GM21423 (cell line): ENCODE results near the gene FAT1.
"Not testable (repeated sequence)": the region's sequence is repeated elsewhere in the genome, so short reads cannot be mapped to it uniquely, and the experiment has no call there.

ENCODE experiments used
- ATAC-seq: cut with Tn5 transposase; IDR thresholded peaks from one replicate; pipeline ENCODE4 v1.9.1; 2021; ENCODE audit warnings: mild to moderate bottlenecking, moderate library complexity; ENCODE audit not compliant: unreplicated experiment

The FAT1 gene, protein sequence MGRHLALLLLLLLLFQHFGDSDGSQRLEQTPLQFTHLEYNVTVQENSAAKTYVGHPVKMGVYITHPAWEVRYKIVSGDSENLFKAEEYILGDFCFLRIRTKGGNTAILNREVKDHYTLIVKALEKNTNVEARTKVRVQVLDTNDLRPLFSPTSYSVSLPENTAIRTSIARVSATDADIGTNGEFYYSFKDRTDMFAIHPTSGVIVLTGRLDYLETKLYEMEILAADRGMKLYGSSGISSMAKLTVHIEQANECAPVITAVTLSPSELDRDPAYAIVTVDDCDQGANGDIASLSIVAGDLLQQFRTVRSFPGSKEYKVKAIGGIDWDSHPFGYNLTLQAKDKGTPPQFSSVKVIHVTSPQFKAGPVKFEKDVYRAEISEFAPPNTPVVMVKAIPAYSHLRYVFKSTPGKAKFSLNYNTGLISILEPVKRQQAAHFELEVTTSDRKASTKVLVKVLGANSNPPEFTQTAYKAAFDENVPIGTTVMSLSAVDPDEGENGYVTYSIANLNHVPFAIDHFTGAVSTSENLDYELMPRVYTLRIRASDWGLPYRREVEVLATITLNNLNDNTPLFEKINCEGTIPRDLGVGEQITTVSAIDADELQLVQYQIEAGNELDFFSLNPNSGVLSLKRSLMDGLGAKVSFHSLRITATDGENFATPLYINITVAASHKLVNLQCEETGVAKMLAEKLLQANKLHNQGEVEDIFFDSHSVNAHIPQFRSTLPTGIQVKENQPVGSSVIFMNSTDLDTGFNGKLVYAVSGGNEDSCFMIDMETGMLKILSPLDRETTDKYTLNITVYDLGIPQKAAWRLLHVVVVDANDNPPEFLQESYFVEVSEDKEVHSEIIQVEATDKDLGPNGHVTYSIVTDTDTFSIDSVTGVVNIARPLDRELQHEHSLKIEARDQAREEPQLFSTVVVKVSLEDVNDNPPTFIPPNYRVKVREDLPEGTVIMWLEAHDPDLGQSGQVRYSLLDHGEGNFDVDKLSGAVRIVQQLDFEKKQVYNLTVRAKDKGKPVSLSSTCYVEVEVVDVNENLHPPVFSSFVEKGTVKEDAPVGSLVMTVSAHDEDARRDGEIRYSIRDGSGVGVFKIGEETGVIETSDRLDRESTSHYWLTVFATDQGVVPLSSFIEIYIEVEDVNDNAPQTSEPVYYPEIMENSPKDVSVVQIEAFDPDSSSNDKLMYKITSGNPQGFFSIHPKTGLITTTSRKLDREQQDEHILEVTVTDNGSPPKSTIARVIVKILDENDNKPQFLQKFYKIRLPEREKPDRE (N-terminal part only)

DNA sequence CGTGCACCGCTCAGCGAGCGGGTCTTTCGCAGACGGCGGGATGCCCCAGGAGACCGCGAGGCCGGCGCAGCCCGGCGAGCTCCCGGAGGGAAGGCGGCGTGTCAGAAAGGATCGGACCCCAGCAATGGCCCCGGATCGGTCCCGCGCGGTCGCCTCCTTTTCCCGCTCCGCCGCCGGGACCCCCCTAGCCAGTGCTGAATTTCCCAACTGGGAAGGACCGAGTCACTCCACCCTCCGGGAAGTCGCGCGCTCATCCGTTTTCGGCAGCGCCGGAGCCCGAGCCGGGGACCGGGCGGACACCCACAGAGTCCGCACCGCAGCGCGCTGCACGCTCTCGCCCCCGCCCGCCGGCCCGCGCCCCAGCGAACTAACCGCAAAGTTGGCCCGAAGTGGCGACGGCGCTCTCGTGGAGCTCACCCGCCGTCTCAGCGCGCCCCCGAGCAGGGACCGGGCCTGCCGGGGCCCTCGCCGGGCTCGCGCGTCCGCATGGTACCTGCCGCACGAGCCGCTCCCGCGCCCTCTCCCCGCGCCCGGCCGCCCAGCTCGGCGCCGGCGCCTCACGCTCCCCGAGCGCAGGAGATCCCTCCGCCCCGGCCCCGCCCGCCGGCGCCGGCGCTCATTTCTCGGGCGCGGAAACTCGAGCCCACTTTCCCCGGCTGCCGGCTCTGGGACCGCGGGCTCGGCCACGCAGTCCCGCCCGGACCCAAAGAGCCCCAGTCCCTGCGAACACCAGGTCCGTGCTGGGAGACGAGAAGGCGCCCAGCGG, at the start of gene FAT1:
Gene FAT1 (minus strand): TSS at position 565 of the 766 bp plus-strand sequence. CDS start 14,029 bp downstream, outside the sequence.
- ATAC-seq = no peak

DNA sequence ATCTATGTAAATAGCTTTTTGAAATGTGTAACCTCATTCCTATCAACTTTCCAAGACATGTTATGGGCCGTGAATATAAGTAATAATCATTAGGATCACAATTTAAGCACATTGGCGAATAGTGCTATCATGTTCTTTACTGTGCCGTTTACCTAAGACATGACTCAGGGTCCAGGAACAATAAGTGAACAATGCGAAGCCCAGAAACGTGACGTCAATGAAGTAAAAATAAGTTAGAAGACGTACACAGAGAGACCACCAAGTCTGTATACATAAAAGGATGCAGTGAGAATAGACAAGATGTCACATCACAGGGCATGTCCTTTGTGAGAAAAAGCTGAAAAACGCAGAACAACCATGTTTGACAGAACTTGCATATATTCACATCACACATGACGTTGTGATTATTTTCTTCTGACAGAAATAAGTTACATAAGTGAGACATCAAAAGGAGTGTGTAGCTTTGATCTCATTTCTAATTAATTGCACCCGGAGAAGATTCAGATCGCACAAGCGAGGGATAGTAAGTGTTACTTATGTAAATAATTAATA, 49.4 kb upstream of the FAT1 start:
- ATAC-seq = no peak

DNA sequence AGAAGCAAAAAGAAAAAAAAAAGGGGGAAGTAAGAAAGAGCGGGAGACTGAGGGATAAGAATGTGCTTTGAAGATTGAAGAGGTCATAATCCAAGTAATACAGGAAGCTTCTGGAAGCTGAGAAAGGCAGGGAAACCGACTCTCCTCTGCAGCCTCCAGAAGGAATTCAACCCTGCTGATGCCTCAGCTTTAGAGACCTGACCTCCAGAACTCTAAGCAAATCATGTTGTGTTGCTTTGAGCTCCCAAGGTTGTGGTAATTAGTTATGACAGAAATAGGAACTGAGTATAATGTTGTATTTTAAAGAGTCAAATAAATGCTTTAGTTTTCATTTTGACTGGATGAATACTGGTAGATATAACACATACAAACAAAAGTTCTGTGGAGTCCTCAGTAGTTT, 48.0 kb upstream of the FAT1 start:
- ATAC-seq = no peak

DNA sequence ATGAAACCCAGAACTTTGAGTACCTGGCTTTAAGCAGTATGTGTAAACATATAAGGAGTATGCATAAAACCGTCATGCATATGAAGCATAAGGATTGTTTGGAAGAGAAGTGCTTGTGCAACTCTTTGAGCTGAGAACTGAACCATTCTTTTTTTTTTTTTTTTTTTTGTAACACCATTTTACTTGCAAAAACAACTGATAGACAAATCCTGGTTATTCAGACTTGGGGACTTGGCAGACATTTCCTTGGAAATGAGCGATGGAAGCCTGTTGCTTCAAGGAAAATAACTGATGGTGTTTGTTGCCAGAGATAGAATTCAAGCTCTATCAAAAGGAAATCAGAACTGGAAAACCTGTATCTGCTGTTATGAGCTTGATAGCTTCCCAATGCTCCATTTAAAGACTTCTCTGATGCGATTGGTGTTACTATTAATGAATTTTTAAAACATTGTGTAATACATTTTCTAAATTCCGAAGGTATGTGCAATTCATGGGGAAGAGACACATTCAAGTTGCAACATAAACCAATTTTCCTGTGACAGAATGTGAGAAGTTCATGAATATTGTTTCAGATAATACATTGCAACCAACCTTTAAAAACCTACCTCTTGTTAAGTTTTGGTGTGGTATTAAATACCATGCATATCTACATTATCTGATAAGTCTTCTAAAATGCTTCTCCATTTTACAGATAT, 47.0 kb upstream of the FAT1 start:
- ATAC-seq = no peak

DNA sequence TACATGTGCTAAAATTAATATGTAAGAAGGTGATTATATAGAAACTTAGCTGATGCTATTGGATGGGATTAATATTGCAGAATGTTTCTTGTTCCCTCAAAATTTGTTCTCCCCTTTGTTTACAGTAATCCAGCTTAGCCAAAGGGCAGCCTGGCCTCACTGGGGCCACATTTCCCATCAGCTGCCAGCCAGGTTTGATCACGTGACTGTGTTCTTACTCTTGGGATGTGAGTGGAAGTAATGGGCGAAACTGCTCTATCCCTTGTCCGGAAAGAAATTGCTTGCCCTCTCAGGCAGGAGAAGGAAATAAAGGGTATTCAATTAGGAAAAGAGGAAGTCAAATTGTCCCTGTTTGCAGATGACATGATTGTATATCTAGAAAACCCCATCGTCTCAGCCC, 44.1 kb upstream of the FAT1 start:
- ATAC-seq = no peak

DNA sequence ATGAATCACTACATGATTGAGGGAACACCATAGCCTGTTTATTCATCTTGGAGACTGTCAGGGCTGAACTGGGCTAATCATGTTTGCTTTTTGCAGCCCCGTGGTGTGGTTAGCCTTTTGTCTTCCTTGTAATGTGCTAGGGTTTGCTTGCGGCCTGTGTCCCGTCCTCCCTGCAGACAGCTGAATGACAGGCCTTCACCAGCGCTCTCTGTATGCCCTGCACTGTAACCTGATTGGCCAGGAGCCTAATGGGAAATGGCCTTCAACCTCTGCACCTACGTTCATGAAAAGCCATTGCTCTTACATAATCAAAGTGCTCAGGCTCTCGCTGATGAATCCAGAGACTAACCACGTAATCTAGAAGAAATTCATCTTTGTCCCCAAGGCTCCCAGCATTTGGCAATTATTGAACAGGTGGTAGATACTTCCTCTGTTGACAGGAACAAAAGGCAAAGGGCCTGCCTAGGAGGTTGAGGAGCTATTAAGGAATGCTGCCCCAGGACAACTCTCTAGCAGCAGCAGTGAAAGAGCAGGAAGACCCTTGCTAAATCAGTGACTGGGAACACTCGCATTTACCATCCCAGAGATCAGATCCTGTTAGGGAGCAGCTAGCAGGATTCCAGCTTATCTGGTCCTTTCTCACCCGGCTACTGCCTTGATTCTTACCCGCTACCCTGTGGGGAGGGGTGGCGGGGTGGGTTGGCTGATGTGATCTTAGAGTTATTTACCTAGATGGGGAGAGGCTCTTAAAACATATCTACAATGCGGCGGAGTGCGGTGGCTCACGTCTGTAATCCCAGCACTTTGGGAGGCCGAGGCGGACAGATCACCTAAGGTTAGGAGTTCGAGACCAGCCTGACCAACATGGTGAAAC, 42.3 kb upstream of the FAT1 start:
- no peak for ATAC-seq

DNA sequence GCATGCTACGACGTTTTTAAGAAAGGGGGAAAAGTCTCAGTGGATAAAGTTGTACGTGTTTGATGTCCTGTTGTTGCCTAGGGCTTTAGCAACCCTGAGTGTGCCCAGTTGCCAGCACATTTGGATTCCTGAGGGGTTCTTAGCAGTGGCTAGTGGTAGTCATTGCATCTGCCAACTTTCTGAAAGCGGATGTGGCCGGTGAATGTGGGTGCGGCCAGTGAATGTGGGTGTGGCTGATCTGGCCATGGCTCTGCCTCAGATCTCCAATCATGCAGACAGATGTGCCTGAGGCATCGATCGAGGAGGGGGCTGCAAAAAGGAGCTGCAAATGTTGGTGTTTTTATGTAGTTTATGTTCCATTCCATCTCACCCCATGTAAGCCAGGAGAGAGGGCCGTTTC, 41.5 kb upstream of the FAT1 start:
- no peak for ATAC-seq

DNA sequence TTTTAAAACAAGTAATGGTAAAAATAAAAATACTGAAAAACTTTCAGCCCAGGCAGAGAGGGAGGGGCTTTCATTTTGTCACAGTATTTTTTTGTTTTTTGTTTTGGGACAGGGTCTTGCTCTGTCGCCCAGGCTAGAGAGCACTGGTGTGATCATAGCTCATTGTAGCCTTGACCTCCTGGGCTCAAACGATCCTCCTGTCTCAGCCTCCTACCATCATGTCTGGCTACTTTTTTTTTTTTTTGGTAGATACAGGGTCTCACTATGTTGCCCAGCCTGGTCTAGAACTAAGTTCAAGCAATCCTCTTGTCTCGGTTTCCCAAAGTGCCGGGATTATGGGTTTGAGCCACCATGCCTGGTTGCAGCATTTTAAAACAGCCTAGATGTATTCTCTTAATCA, 40.8 kb upstream of the FAT1 start:
- no peak for ATAC-seq

DNA sequence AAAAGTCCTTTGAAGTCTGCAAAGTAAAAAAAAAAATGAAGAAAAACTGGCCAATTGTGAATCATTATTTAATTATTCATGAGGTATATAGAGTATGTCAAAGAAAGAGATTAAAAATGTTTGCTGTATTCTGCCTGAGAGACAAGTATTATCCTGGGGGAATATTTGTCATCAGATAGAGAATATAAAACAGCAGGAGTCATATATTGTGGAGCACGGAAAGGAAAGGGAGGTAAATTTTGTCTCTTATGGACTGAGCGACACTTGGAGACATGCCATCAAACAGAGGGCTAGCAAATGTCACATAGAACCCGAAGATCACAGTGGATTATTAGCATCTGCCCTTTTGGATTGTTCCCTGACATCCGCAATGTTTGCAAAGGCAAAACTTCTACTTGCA, 39.2 kb upstream of the FAT1 start:
- no peak for ATAC-seq

DNA sequence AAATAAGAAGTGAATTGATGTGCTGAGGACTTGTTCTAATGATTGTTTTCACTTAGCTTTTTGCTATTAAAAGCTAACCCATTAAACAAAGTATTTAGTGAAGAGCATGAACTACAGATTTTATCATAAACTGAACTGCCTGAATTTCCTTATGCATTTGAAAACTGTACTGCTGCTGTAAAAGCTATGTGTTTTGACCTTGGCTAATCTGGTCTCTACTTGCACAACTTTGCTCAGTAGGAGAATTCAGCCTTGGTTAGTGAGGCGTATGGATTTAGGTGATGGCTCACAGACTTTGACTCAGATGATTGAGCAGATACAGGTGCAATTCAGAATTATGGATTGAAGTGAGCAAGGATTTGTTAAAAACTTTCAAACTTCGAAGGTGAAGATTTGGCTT, 38.7 kb upstream of the FAT1 start:
- no peak for ATAC-seq

DNA sequence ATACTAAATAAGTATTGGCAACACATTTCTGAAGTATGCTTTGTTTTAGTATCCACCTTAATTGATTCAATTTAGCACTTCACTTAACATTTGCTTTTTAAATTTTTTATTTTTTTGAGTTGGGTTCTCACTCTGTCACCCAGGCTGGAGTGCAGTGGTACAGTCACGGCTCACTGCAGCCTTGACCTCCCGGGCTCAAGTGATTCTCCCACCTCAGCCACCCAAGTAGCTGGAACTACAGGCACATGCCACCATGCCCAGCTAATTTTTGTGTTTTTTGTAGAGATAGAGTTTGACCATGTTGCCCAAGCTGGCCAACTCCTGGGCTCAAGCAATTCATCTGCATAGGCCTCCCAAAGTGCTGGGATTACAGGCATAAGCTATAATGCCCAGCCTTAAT, 38.3 kb upstream of the FAT1 start:
- not testable (repeated sequence) for ATAC-seq

DNA sequence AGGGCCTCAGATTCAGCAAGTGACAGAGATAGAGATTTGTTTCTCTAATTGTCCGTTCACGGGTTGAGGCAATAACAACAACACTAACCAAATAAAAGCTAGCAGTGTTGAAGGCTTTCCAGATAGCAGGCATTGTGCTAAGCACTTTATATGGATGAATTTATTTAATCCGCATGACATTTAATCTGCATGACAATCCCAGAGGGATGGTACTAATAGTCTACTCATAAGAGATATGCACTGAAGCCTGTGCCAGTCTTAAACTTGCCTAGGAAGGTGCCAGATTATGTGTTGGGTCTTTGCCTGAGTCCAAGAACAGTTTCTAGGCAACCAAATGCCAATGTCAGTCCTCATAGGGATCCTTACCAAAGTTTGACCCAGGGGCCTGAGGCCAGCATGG, 37.7 kb upstream of the FAT1 start:
- ATAC-seq = no peak

DNA sequence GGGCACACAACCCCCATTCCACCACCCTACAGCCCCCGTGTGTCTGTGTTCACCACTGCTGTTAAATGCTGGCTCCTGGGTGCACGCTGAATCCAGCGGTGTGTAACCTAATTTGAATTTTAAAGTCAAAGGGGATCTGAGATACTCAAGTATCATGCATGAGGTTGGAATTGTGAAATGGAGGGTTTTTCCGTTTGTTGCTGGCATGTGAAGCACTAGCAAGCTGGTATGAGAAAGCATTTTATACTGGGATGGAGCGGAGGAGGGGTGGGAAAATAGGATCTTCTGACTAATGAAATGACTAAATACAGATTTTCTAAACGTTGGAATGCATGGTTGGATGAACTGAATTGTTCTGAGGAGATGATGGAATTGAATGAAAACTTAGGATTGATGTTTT, 36.9 kb upstream of the FAT1 start:
- ATAC-seq = no peak

DNA sequence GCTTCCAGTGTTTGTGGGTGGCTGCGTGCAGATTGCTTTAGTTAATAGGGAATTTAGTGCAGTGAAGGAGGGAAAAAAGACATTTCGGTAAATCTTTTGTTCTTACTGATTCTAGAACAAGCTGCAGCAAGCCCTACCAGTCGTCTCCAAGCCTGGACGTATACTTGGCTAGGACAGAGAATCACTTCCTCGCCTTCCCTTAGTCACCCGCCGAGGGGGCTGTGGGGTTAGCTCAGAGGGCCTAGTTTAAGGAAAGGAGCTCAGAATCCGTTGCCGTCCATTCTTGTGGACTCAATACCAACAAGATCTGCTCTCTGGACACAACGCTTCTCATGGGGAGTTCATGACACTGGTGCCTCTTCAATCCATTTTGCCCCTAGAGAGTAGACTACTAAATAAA, 36.3 kb upstream of the FAT1 start:
- no peak for ATAC-seq

DNA sequence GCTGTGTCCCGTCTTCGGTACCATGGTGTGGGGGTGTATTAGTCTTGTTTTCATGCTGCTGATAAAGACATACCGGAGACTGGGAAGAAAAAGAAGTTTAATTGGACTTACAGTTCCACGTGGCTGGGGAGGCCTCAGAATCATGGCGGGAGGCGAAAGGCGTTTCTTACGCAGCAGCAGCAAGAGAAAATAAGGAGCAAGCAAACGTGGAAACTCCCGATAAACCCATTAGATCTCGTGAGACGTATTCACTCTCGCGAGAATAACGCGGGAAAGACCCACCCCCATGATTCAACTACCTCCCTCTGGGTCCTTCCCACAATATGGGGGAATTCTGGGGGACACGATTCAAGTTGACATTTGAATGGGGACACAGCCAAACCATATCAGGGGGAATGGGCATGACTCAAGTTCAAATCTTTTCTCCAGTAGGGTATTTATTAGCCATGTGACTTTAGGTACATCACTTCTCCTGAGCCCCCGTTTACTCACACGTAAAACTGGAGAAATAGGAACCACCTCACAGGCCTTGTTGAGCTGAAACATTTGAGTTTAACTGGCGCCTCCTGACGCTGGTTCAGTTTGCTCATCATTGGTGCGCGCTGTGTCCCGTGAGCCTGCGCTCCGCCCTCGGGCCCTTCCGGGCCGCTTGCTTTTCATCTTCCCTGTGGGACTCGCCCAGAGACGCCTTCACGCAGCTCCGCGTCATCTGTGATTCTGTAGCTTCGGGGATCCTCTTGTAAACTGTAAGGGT, 35.5 kb upstream of the FAT1 start:
- ATAC-seq = no peak

DNA sequence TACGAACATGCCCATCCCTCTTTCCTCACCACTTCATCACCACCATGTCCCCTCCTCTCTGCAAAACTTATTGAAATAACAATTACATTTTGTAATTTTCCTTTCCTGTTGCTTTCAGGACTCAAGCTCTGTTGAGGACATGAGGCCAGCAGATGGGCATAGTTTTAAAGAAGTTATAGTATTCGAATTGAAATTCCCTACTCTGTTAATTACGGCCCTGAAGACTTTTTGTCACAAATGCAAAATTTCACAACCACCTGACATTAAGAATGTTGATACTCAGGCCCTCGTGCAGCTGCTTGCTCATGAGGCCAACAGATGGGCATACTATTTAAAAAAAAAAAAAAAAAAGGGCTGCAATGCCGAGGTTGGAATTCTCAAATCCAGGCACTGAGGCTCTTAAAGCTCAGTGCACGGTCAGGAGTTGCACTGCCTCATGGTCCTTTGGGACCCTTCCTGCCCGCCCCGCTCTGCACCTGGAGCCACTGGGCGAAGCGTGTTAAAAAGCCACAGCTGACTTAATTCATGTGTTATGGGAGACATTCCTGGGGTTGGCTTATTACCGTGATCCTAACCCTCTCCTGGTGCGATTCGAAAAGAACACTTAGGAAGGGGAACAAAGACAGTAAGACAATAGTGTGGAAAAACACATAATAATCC, 34.2 kb upstream of the FAT1 start:
- no peak for ATAC-seq

DNA sequence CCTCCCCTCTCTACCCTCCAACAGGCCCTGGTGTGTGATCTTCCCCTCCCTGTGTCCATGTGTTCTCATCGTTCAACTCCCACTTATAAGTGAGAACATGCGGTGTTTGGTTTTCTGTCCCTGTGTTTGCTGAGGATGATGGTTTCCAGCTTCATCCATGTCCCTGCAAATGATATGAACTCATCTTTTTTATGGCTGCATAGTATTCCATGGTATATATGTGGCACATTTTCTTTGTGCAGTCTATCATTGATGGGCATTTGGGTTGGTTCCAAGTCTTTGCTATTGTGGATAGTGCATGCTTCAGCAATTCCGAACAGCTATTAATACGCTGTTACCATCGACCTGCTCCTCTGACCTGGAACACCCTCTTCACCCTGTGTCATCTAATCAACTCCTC, 32.9 kb upstream of the FAT1 start:
- ATAC-seq = not testable (repeated sequence)
